Measurements from ENCODE around the gene NF1. TPM values are rescaled to one million over a fixed set of nuclear protein-coding genes. Genes with fewer than 3 reads are reported as not detected.

NF1 gene
- polyA plus RNA-seq, 1 of the 3 experiments (the other 2 are of a cell fraction): 19.6 TPM

DNA sequence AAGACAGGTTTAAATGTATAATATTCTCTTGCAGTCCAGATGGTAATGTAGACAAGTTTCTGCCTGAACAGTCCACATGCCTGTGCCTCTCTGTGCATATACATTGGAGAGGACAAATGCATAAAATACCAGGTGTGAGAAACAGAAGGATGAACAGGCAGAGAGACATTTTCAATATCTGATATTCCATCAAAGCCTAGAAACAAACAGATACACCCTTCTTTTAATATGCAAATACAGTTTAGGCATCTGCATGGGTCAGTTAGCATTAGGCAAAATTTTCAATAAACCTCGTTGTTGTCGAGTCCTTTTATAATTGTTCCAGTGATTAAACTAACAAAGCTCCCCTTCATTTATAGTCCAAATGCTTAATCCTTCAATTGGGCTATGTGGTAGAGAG lies 201.4 kb downstream of the NF1 start (continued):
- TF ChIP-seq NRF1 (IDR thresholded peaks at IDR 0.05; ENCODE audit: low read depth, low read length) (no peak), EP300 (IDR thresholded peaks at IDR 0.05; ENCODE audit: borderline replicate concordance in 1 of 2, low read depth in 1 of 2, low read length in 1 of 2) (no peak), NFIC (IDR thresholded peaks at IDR 0.05; ENCODE audit: borderline replicate concordance) (no peak), JUND (IDR thresholded peaks at IDR 0.05) (no peak)
- TF ChIP-seq, protein P1, sequence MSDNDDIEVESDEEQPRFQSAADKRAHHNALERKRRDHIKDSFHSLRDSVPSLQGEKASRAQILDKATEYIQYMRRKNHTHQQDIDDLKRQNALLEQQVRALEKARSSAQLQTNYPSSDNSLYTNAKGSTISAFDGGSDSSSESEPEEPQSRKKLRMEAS (IDR thresholded peaks at IDR 0.05; ENCODE audit: low read depth): no peak
- TF ChIP-seq, protein P2, sequence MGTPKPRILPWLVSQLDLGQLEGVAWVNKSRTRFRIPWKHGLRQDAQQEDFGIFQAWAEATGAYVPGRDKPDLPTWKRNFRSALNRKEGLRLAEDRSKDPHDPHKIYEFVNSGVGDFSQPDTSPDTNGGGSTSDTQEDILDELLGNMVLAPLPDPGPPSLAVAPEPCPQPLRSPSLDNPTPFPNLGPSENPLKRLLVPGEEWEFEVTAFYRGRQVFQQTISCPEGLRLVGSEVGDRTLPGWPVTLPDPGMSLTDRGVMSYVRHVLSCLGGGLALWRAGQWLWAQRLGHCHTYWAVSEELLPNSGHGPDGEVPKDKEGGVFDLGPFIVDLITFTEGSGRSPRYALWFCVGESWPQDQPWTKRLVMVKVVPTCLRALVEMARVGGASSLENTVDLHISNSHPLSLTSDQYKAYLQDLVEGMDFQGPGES (IDR thresholded peaks at IDR 0.05; ENCODE audit: low read depth, low read length): no peak

DNA sequence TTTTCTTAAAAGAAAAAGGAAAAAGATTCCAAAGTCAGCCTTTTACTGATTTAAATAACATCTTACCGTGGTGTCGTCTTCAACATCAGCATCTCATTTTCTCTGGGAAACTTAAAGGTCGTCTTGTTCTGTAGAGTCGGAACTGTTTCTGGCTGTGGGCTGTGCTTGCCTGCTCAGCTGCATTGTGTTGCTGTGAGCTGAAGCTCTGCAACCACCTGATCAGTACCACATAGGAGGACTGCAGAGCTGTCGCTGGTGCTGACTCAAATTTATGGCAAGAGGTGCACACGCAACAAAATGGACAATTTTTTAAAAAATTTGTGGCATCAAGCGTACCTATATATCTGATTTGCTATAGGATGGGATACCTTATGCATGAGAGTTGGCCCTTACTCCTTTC lies 202.3 kb downstream of the NF1 start, which contains the start of gene OMG:
OMG (minus strand) TSS at position 150 of the 400 bp plus-strand sequence. CDS start 908 bp downstream, outside the sequence.
- Histone ChIP-seq H2AFZ (ENCODE audit: low read depth) (no peak within 1 kb of the TSS), H3K4me1 (ENCODE audit: control insufficient read depth in 1 of 2, insufficient read depth in 2 of 2, low read depth in 1 of 2, low read length in 1 of 2) (no peaks in the 10 kb centered on the region; a peak in 1 of 4 replicates), H3K4me2 (no peak within 1 kb of the TSS), H3K9me3 (no peaks in the 10 kb centered on the region), H3K9me2 (0 out of 2 replicates have a peak, but pooled peaks cover 4% of the 10 kb centered on the region), H3K27me3 (ENCODE audit: insufficient read depth) (no peaks in the 10 kb centered on the region), H3K9ac (no peak within 1 kb of the TSS), H3K27ac (ENCODE audit: low read depth in 2 of 2, low read length in 1 of 2) (no peak within 1 kb of the TSS), H3K4me3 (ENCODE audit: low read depth in 2 of 2, low read length in 1 of 2) (no peak within 1 kb of the TSS), H3K36me3 (replicated peaks in 1 of 2; ENCODE audit: control insufficient read depth in 1 of 2, insufficient read depth in 2 of 2, low read length in 1 of 2) (peaks cover 9 to 40% of the 10 kb centered on the region in 2 experiments), H3K79me2 (ENCODE audit: insufficient read depth) (no peaks in the 10 kb centered on the region), H3F3A (replicated peaks; ENCODE audit: insufficient read depth) (peaks cover 4% of the 10 kb centered on the region), H4K20me1 (ENCODE audit: insufficient read depth) (no peaks in the 10 kb centered on the region)
- WGBS (ENCODE audit: low lambda C conversion rate): 94% methylated on average over 7 of the region's 7 CpGs
- TF ChIP-seq EZH2phosphoT487 (IDR thresholded peaks at IDR 0.05; ENCODE audit: borderline replicate concordance, low read depth): no peak
- no peak for TF ChIP-seq TCF12 (IDR thresholded peaks at IDR 0.05)
- no peak for TF ChIP-seq FOXJ3 (CRISPR knock-in tag; IDR thresholded peaks at IDR 0.05)
- TF ChIP-seq, protein P1 (IDR thresholded peaks at IDR 0.05; ENCODE audit: low read depth): no peak
- TF ChIP-seq FOSL2 (IDR thresholded peaks at IDR 0.05; ENCODE audit: borderline replicate concordance, low read depth): no peak
- no peak for TF ChIP-seq YY1 (IDR thresholded peaks at IDR 0.05; ENCODE audit: low read depth)
- TF ChIP-seq, protein P3, sequence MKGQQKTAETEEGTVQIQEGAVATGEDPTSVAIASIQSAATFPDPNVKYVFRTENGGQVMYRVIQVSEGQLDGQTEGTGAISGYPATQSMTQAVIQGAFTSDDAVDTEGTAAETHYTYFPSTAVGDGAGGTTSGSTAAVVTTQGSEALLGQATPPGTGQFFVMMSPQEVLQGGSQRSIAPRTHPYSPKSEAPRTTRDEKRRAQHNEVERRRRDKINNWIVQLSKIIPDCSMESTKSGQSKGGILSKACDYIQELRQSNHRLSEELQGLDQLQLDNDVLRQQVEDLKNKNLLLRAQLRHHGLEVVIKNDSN (IDR thresholded peaks at IDR 0.05; ENCODE audit: borderline replicate concordance, low read depth): no peak
- no peak for TF ChIP-seq RFX5 (IDR thresholded peaks at IDR 0.05; ENCODE audit: low read length)
- no peak for TF ChIP-seq GABPA (IDR thresholded peaks at IDR 0.05; ENCODE audit: low read depth)
- no peak for TF ChIP-seq MXI1 (IDR thresholded peaks at IDR 0.05; ENCODE audit: low read depth, low read length)
- no peak for TF ChIP-seq MEF2A (IDR thresholded peaks at IDR 0.05; ENCODE audit: borderline replicate concordance, low read depth)
- TF ChIP-seq GATA2 (CRISPR knock-in tag; IDR thresholded peaks at IDR 0.05): no peak
- TF ChIP-seq, protein P4, sequence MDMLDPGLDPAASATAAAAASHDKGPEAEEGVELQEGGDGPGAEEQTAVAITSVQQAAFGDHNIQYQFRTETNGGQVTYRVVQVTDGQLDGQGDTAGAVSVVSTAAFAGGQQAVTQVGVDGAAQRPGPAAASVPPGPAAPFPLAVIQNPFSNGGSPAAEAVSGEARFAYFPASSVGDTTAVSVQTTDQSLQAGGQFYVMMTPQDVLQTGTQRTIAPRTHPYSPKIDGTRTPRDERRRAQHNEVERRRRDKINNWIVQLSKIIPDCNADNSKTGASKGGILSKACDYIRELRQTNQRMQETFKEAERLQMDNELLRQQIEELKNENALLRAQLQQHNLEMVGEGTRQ (IDR thresholded peaks at IDR 0.05; ENCODE audit: borderline replicate concordance, low read depth, low read length): no peak
- TF ChIP-seq, protein P5, sequence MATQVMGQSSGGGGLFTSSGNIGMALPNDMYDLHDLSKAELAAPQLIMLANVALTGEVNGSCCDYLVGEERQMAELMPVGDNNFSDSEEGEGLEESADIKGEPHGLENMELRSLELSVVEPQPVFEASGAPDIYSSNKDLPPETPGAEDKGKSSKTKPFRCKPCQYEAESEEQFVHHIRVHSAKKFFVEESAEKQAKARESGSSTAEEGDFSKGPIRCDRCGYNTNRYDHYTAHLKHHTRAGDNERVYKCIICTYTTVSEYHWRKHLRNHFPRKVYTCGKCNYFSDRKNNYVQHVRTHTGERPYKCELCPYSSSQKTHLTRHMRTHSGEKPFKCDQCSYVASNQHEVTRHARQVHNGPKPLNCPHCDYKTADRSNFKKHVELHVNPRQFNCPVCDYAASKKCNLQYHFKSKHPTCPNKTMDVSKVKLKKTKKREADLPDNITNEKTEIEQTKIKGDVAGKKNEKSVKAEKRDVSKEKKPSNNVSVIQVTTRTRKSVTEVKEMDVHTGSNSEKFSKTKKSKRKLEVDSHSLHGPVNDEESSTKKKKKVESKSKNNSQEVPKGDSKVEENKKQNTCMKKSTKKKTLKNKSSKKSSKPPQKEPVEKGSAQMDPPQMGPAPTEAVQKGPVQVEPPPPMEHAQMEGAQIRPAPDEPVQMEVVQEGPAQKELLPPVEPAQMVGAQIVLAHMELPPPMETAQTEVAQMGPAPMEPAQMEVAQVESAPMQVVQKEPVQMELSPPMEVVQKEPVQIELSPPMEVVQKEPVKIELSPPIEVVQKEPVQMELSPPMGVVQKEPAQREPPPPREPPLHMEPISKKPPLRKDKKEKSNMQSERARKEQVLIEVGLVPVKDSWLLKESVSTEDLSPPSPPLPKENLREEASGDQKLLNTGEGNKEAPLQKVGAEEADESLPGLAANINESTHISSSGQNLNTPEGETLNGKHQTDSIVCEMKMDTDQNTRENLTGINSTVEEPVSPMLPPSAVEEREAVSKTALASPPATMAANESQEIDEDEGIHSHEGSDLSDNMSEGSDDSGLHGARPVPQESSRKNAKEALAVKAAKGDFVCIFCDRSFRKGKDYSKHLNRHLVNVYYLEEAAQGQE (IDR thresholded peaks at IDR 0.05; ENCODE audit: low read depth, low read length): no peak
- TF ChIP-seq RXRA (IDR thresholded peaks at IDR 0.05; ENCODE audit: borderline replicate concordance, low read depth): no peak
- TF ChIP-seq RCOR1 (IDR thresholded peaks at IDR 0.05; ENCODE audit: low read length): no peak
- no peak for TF ChIP-seq TAF1 (IDR thresholded peaks at IDR 0.05; ENCODE audit: borderline replicate concordance, low read depth, low read length)
- no peak for TF ChIP-seq SIN3A (IDR thresholded peaks at IDR 0.05; ENCODE audit: borderline replicate concordance, low read depth, low read length)
- TF ChIP-seq NFIC (IDR thresholded peaks at IDR 0.05; ENCODE audit: borderline replicate concordance): no peak
- no peak for TF ChIP-seq TEAD4 (IDR thresholded peaks at IDR 0.05; ENCODE audit: borderline replicate concordance, insufficient read depth)
- DNase-seq: no peak
- POLR2A ChIA-PET: no interaction called here
- CTCF ChIA-PET: no interaction called here
